Peyer's patch (tissue), 4 donors: ENCODE results near the gene C3orf62.

Source experiments
- CTCF ChIP-seq, 6 experiments: fragments of 450-650 bp in 4 of 6; fragments of 200-600 bp in 2 of 6; sonication (generic) in 1 of 6; IDR thresholded peaks; one replicate each; pipeline ENCODE4 v1.5.1; 2017 to 2019; ENCODE audit warnings: antibody characterized with exemption in 6 of 6, mild to moderate bottlenecking in 3 of 6, moderate library complexity in 1 of 6
- POLR2A ChIP-seq, 2 donors: fragments of 450-650 bp; IDR thresholded peaks; one replicate each; pipeline ENCODE4 v1.5.1; 2017; ENCODE audit warnings: antibody characterized with exemption in 2 of 2, mild to moderate bottlenecking in 2 of 2, moderate library complexity in 2 of 2

GRCh38 chr3:49269443-49270155 lies 7.4 kb downstream of the C3orf62 start:
- TF ChIP-seq CTCF (IDR thresholded peaks at IDR 0.05) (no peak), POLR2A (IDR thresholded peaks at IDR 0.05) (no peak)
